GM12873 (cell line): ENCODE measurements around the gene DIAPH1.

Source experiments
- CTCF ChIP-seq: IDR thresholded peaks from 2 replicates; pipeline ENCODE4 v1.5.1; 2012; ENCODE audit warnings: low read depth, mild to moderate bottlenecking, moderate library complexity, low read length, control low read depth; ENCODE audit not compliant: insufficient read depth; ENCODE audit errors: missing control alignments

The DIAPH1 gene

GRCh38 chr5:141484310-141484640 is 134.5 kb downstream of the DIAPH1 start:
- TF ChIP-seq CTCF: no peak

GRCh38 chr5:141483902-141484301 is 134.9 kb downstream of the DIAPH1 start:
- TF ChIP-seq CTCF: no peak

- no peak for TF ChIP-seq CTCF
These were observed 139.0 kb downstream of the DIAPH1 start for GRCh38 chr5:141479776-141480175.

GRCh38 chr5:141478321-141478945 is 140.4 kb downstream of the DIAPH1 start:
- TF ChIP-seq CTCF: peak; percentile 58

GRCh38 chr5:141477815-141478214 is 141.0 kb downstream of the DIAPH1 start:
- TF ChIP-seq CTCF: no peak

- no peak for TF ChIP-seq CTCF
These were observed 141.7 kb downstream of the DIAPH1 start for GRCh38 chr5:141477044-141477575.

- no peak for TF ChIP-seq CTCF
These were observed 142.5 kb downstream of the DIAPH1 start for GRCh38 chr5:141476132-141476911.
